HG03558 (cell line): Measurements from ENCODE around the gene TCN1.
"Not testable (repeated sequence)": the region's sequence is repeated elsewhere in the genome, so short reads cannot be mapped to it uniquely, and the experiment has no call there.

ENCODE experiments used
- ATAC-seq: cut with Tn5 transposase; IDR thresholded peaks from one replicate; pipeline ENCODE4 v1.9.1; 2021; ENCODE audit warnings: moderate number of reproducible peaks; ENCODE audit not compliant: unreplicated experiment; ENCODE audit errors: extremely low read depth

The TCN1 gene

GRCh38 chr11:59866397-59866796 is at the start of gene TCN1:
TCN1 (minus strand) TSS chr11:59866487; CDS start chr11:59866470, 17 bp downstream.
- ATAC-seq, result no peak

- not testable (repeated sequence) for ATAC-seq
These were observed 37.3 kb upstream of the TCN1 start for GRCh38 chr11:59903569-59903968.

GRCh38 chr11:59901306-59901705 is 35.0 kb upstream of the TCN1 start:
- ATAC-seq, result no peak

- ATAC-seq, result no peak
These were observed 34.3 kb upstream of the TCN1 start for GRCh38 chr11:59900366-59901126.

- ATAC-seq, result no peak
These were observed 33.2 kb upstream of the TCN1 start for GRCh38 chr11:59899532-59899931.

- ATAC-seq, result no peak
These were observed 32.4 kb upstream of the TCN1 start for GRCh38 chr11:59898650-59899049.

GRCh38 chr11:59898046-59898445 is 31.8 kb upstream of the TCN1 start:
- no peak for ATAC-seq

- no peak for ATAC-seq
These were observed 28.3 kb upstream of the TCN1 start for GRCh38 chr11:59894616-59895015.

- ATAC-seq, result no peak
These were observed 25.5 kb upstream of the TCN1 start for GRCh38 chr11:59891781-59892181.

GRCh38 chr11:59887156-59887555 is 20.9 kb upstream of the TCN1 start:
- ATAC-seq, result not testable (repeated sequence)

- ATAC-seq, result no peak
These were observed 17.3 kb upstream of the TCN1 start for GRCh38 chr11:59883597-59883996.

GRCh38 chr11:59879567-59879966 is 13.3 kb upstream of the TCN1 start:
- no peak for ATAC-seq

- ATAC-seq, result no peak
These were observed 12.3 kb upstream of the TCN1 start, which contains the start of gene OOSP3 for GRCh38 chr11:59878575-59878974. OOSP3 (plus strand) TSS chr11:59878782; CDS start chr11:59878809, 27 bp downstream.

- no peak for ATAC-seq
These were observed 11.5 kb upstream of the TCN1 start for GRCh38 chr11:59877784-59878183.

GRCh38 chr11:59877325-59877724 is 11.0 kb upstream of the TCN1 start:
- ATAC-seq, result no peak

GRCh38 chr11:59875856-59876519 is 9.7 kb upstream of the TCN1 start:
- no peak for ATAC-seq

- no peak for ATAC-seq
These were observed 5.8 kb upstream of the TCN1 start for GRCh38 chr11:59872076-59872475.

- ATAC-seq, result no peak
These were observed 1.7 kb upstream of the TCN1 start for GRCh38 chr11:59867946-59868345.

- ATAC-seq, result no peak
These were observed 549 bp upstream of the TCN1 start for GRCh38 chr11:59866836-59867235.

GRCh38 chr11:59865031-59865430 is 1.3 kb downstream of the TCN1 start:
- no peak for ATAC-seq

- no peak for ATAC-seq
These were observed 4.0 kb downstream of the TCN1 start for GRCh38 chr11:59862252-59862651.

- ATAC-seq, result no peak
These were observed 6.6 kb downstream of the TCN1 start for GRCh38 chr11:59859673-59860072.
